HepG2 (cell line): Measurements from ENCODE around the gene SLC26A9.

ENCODE experiments used
- DR1 ChIP-seq: sonication (generic); formaldehyde crosslinking; IDR thresholded peaks from 2 replicates; pipeline ENCODE4 v1.8.0; 2021; ENCODE audit warnings: mild to moderate bottlenecking, missing genetic modification reagents, inconsistent platforms
- ZNF20 ChIP-seq: sonication (generic); formaldehyde crosslinking; IDR thresholded peaks from 2 replicates; pipeline ENCODE4 v1.4.0; 2020; ENCODE audit warnings: mild to moderate bottlenecking, moderate library complexity, missing genetic modification reagents

DNA sequence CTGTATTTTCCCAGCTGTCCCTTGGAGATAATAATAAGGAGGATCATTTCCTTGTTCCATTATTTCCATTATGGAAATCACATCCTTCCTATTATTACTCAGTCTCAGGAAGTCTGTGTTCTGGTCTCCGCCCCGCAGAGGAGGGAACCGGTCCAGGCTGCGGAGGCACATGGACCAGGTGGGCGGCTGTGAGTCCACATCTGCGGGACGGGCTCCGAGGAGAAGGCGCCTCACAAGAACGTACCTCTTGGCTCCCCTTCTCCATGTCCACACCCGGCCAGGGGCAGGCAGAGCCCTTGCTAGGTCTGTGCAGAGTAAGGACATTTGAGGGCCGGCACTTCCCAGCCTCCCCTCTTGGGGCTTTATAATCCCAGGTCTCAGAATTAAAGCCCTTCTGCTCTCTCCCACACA lies 45.3 kb upstream of the SLC26A9 start:
- TF ChIP-seq DR1 (no peak), ZNF20 (CRISPR knock-in tag) (no peak)
